IPS-NIHi11 (cell line): Measurements from ENCODE around the gene ANKRD6.

Source experiments
- DNase-seq: peaks from one replicate; pipeline ENCODE4 v3.0.0; 2012; ENCODE audit warnings: mixed read lengths, low spot score

Gene ANKRD6

DNA sequence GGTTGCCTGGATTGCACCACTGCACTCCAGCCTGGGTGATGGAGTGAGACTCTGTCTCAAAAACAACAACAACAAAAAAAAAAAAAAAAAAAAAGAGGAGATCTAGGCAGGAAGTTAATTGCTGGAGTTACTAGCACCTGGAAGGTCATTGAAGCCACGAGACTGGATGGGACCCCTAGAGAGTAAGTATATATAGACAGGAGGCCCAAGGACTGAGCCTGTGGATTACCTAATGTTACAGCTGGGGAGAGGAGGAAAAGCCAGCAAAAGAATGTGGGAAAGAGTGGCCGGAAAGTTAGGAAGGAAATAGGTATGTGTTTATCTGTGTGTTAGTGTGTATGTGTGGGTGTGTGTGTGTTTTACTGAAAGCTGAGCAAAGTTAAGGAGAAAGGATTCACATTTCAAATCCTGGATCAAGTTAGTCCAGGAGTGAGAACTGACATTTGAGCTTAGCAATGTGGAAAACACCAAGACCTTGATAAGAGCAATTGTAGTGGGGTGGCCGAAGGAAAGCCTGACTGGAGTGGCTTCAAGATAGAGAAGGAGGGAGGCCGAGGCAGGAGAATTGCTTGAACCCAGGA, 38.4 kb downstream of the ANKRD6 start:
- no peak for DNase-seq

DNA sequence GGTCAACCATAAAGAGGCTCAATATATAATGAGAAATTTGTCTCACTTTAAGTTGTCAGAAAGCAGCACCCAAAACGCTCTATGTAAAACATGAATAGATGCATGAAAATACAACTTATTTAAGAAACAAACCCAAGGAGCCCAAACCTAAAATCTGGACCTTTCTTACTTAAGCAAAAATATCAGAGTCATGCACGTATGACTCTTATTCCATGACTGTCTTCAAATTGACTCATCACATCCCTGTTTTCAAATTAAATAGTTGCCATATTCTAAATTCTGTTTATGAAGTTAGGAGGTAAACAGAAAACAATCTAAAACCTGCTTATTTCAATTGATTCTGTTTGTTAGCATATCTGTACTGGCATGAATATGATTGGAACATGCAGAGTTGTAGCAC, 42.1 kb downstream of the ANKRD6 start:
- DNase-seq: no peak

DNA sequence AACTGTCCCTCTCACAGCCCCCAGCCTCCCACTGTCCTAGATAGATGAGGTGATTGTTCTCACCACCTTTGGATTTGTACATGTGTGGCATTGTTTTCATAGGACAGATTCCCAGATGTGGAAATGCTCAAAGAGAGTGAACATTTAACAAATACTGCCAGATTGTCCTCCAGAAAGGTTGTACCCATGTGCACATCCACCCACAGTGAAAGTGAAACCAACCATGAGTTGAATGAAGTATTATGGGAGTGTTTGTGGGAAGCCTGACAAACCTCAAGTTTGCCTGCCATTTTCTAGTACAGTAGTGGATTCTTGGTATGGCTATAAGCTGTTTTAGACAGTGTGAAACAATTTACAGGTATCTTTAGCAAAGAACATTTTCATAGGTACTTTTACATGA, 42.7 kb downstream of the ANKRD6 start:
- DNase-seq: no peak

GRCh38 chr6:89479897-89480296, 46.9 kb downstream of the ANKRD6 start:
- DNase-seq: no peak

GRCh38 chr6:89481695-89482094, 48.7 kb downstream of the ANKRD6 start:
- DNase-seq: no peak

- no peak for DNase-seq
These were observed 49.2 kb downstream of the ANKRD6 start for GRCh38 chr6:89482126-89482525.

- peak; percentile 66 for DNase-seq
These were observed 50.3 kb downstream of the ANKRD6 start for GRCh38 chr6:89483111-89483720.

DNA sequence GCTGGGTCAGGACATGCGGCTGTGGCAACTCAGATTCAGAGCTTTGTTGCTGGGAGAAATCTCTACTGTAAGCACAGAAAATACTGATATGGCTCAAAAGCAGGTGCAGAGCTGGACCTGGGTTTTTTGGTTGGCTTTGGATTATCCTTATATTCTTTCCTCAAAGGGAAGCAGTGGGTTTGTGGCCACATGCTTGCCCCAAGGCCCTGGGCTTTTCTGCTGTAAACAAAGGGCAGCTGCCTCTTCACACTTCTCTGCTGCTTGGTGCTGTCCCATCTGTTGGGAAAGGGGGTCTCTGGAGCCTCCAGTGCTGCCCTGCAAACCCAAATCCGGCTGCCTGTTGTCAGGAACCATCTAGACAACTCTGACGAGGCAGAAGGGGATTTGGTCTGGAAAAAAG, 52.4 kb downstream of the ANKRD6 start:
- DNase-seq: no peak

DNA sequence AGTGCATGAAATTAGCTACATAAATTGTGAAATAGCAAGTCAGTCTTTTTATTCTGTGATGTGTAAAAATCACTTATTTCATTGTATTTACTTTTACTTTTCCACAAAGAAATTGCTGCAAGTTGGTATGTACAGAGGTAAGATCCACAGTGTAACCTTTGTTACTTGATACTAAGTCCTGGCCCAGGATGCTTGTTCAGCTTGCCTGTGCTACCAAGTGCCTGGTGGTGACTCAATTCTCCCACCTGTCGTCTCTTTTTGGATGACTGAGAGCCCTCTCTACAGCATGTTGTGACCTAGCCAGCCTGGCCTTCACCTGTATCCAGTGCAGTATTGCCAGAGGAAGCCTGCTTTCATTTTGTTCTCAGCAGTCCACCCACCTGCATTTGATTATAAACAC, 54.9 kb downstream of the ANKRD6 start:
- no peak for DNase-seq

GRCh38 chr6:89488438-89488837, 55.5 kb downstream of the ANKRD6 start:
- DNase-seq: no peak

DNA sequence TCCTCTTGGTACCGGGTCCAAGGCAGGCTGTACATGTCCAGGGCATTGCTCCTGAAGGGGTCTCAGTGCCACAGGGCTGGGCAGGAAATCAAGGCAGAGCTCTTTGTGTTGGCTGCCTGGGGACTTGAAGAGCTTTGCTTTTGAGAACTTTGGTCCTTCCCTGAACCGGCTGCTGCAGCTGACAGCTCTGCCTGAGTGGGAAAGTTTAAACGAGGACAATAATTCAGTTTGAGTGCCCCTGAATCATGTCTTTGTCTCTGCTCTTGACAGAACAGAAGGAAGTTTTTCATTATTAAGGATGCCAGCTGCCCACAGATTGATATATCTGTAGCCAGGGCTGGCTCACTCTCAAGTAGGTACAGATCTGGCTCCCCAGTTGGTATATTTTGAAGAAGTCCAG, 56.1 kb downstream of the ANKRD6 start:
- DNase-seq: no peak

DNA sequence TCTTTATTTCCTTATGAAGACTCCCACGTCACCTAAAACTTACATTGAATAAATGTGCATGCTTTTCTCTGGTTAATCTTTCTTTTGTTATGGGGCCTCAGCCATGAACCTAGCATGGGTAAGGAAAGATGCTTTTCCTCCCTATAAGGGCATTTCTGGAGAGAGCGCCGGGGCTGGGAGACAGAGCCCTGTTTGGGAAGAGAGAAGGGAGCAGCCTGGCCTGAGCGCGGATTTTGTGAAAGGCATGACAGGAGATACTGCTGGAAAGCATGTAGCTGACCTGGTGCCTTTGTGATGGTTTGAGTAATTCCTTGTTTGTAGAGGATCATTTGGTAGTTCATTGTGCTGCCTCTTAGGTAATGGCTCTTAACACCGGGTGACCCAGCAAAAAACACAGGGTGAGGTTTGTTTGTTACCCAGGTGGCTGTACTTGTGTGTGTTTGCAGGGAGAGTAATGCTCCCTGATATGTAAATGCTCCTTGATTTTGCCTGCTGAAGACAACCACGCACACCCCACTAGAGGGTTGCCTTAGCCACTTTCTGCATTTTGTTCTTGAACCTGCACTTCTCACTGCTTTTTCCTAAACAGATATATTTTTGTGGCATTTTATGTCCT, 59.2 kb downstream of the ANKRD6 start:
- no peak for DNase-seq

GRCh38 chr6:89494131-89494793, 61.3 kb downstream of the ANKRD6 start:
- DNase-seq: no peak

DNA sequence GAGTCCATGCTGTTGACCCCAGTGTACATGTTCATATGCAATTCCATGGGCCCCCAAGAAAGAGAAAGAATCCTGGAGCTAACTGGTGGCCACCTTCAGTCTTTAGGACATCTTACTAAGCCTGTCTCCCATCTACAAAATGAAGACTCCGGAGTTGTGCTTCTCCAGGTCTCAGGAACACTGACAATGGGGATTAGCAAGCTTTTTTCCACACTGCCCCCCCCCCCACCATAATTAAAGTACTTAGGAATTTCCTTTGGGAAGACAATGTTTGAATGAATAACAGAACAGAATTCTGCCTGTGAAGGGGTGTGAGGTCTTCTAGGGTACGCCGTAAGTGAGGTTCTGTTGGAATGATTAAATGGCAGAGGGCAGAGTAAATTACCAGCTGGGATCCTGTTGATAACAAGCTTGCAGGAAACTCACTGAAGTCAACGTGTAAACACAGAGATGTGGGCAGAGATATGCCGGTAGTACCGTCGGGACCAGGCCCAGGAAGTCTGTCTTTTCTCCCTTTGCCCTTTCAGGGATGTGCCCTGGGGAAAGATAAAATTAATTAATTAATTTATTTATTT, 63.1 kb downstream of the ANKRD6 start:
- no peak for DNase-seq

DNA sequence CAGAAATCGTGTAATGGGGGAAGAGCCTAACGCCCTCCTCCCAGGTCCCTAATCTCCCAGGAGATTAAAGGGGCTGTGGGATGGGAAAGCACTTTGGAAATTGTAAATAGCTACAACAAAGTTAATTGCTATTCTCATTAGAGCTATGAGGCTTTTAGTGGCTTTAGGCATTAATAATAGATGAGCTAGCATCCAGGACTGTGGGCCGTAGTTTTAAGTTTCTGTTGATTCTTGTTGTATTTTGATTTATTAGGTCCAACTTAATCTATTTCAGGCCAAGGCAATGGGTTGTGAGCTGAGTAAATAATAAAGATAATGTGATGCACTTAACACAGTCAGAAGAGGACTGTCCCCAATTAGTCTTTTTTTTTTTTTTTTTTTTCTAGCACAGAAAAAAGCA, 67.7 kb downstream of the ANKRD6 start:
- no peak for DNase-seq

DNA sequence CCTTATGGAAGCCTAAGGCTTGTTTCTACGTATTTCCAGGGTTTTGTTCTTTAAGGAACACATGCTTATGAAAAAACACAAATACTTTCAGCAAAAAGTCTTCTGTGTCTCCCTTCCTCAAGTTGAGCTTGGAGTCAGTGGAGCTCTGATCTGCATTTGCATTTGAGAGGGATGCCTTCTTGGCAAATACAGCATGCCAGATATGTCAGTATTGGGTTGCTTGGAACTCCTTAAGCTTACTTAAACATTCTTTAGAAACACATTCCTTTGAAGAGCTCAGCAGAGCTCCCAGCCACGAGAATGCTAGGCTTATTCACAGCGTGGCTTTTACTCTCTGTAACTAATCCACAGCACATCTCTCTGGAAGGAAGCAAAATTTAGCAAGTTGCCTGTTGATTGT, 68.3 kb downstream of the ANKRD6 start:
- peak; percentile 21 for DNase-seq

- DNase-seq: no peak
These were observed 68.8 kb downstream of the ANKRD6 start for GRCh38 chr6:89501753-89502152.

DNA sequence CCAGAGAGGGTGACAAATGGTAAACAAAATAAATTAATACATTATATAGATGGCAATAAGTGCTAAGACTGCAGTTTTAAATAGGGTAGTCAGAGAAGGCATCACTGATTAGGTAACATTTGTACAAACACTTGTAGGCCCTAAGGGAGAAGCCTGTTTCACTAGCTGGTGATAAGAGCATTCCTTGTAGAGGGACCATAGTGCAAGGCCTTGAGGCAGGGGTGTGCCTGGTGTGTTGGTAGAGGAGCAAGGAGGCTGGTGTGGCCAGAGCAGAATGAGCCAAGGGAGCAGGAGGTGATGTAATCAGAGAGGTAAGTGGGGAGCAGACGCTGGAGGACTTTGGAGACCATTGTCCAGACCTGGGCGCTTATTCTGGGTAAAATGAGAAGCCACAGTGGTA, 70.7 kb downstream of the ANKRD6 start:
- no peak for DNase-seq

DNA sequence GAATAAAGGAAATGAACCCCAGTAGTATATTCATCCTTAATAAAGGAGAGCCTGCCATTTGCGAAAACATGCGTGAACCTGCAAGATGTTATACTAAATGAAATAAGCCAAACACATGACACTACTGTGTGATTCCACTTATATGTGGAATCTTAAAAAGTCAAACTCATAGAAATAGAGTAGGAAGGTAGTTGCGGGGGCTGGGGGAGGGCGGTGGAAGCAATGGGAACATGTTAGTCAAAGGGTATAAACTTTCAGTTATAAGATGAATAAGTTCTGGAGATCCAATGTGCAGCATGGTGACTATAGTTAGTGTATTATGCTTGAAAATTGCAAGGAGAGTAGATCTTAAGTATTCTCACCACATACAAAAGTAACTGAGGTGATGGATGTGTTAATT, 72.9 kb downstream of the ANKRD6 start:
- no peak for DNase-seq

DNA sequence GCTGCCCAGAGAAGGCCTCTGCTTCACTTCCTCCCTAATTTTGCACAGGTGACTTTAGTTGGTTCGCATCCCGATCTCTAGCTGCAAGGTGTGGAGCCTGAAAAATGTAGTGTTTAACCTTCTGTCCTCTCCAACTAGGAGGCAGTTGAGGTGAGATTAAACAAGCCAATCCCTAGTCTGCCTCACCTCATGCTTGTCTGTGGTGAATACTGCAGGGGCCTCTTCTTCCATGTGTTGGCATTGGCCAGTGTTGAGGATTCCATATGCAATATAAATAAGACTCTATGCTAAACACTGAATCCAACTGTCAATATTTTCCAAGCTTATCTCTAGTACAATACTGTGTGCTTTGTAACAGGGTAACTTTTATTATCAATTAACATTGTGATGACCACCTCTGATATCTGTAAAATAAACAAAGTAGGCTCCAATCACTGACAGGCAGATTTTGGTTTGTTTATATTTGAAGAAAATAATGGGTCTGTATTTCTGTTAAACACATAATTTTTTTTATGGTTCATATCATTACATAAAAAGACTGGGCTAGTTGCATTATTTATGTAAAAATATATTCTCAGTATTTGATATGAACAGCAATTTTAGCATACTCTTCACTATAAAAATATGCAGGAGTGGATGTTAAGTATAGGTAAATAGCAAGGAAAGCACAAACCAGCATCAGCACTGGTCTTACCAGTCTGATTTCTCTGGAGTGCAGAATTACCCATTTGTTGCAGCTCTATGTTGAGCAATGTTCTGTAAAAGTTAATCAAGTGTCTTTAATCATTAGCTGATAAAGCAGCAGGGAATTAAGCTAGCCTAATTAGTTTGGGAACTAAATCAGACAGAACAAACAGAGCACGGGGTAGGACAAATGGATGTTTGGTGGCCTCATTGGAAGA, 74.0 kb downstream of the ANKRD6 start:
- DNase-seq: no peak

GRCh38 chr6:89508755-89509563, 76.0 kb downstream of the ANKRD6 start:
- peak; percentile 37 for DNase-seq
